GM18870 (cell line): Measurements from ENCODE around the gene ZSCAN10.
"Not testable (repeated sequence)": the region's sequence is repeated elsewhere in the genome, so short reads cannot be mapped to it uniquely, and the experiment has no call there.

Experiments
- ATAC-seq: cut with Tn5 transposase; IDR thresholded peaks from one replicate; pipeline ENCODE4 v1.9.1; 2021; ENCODE audit warnings: moderate library complexity; ENCODE audit not compliant: unreplicated experiment

Gene ZSCAN10

DNA sequence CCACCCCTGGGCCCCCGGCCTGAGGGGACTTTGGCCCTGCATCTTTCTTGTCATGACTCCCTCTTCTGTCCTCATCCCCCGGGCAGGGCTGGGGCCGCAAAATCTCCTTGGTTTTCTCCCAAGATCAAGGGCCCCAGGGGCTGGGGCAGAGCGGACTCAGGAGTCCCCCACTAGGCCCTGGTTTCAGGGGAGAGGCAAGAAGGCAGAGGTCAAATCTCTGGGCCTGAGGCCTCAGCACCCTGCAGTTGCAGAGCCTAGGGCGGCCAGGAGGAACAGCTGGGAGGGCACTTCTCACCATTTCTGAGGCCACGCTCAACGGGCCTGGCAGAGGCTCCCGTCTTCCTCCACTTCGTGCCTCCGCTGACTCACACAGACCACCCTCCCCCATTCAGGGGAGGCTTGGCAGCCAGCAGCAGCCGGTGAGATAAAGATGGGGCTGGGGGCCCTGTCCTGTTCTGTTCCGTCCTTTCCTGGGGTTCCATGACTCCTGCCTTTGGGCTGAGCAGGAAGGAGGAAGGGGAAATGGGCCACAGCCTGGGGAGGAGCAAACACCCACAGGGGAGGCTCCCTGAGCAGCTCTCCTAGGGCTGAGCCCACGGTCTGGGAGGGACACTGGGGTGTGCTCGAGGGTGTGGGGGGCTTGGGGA is 12.4 kb downstream of the ZSCAN10 start:
- ATAC-seq = no peak

DNA sequence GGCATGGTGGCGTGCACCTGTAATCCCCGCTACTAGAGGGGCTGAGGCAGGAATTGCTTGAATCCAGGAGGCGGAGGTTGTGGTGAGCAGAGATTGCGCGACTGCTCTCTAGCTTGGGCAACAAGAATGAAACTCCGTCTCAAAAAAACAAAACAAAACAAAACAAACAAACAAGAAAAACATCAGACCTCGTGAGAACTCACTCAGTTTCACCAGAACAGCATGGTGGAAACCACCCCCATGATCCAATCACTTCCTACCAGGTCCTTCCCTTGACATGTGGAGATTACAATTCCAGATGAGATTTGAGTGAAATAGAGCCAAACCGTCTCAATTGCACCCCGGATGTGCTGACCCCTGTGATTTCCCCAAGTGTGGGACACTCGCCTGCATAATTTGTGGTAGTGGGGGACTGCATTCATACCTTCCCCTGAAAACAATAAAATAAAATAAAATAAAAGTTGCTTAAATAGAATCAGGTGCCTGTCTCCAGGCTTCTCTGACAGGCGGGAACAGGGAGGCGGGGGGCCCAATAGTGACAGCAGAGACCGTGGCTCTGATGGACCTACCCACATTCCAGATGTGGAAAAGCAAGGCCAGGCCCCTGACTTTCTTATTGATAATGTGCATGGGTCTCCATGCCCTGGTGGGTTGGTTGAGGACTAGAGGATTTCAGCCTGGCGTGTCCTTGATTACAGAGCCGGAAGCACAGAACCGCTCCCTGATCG is 13.1 kb downstream of the ZSCAN10 start:
- ATAC-seq = no peak

DNA sequence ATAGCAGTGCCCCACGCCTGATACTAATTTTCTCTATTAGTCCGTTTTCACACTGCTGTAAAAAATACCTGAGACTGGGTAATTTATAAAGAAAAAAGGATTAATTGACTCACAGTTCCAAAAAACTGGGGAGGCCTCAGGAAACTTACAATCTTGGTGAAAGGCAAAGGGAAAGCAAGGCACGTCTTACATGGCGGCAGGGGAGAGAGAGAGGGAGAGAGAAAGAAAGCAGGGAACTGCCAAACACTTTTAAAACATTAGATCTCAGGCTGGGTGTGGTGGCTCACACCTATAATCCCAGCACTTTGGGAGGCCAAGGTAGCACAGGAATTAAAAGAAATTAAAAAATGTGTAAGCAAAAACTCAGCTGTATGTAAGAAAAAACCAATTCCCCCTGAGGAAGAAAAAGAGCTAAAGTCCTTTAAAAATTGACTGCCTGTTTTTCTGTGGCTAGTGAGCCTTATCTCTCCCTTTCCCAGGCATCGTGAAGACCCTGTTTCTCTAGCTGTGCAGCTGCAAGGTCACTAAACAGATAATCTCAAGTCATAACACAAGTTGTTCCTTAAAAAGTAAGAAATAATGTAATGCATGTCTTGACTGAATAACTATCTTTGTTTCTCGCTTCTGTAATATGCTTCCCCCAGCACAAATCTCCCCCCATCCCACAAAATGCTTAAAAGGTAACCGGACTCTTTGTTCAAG is 14.0 kb downstream of the ZSCAN10 start:
- no peak for ATAC-seq

DNA sequence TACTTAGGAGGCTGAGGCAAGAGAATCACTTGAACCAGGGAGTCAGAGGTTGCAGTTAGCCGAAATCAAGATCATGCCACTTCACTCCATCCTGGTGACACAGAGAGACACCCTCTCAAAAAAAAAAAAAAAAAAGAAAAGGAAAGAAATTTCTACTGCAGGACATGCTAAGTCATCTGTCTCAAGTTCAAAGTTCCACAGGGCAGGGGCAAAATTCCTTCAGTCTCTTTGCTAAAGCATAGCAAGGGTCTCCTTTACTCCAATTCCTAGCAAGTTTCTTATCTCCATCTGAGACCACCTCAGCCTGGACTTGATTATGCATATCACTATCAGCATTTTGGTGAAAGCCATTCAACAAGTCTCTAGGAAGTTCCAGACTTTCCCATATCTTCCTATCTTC is 14.6 kb downstream of the ZSCAN10 start:
- ATAC-seq = no peak

DNA sequence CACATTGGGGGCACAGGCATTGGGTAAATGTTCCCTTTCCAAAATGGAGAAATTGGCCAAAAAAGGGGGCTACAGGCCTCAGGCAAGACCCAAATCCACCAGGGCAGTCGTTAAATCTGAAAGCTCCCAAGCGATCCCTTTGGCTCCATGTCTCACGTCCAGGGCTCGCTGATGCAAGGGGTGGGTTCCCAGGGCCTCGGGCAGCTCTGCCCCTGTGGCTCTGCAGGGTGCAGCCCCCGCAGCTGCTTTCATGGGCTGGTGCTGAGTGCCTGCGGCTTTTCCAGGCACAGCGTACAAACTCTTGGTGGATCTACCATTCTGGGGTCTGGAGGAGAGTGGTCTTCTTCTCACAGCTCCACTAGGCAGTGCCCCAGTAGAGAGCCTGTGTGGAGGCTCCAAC is 15.7 kb downstream of the ZSCAN10 start:
- ATAC-seq = not testable (repeated sequence)

DNA sequence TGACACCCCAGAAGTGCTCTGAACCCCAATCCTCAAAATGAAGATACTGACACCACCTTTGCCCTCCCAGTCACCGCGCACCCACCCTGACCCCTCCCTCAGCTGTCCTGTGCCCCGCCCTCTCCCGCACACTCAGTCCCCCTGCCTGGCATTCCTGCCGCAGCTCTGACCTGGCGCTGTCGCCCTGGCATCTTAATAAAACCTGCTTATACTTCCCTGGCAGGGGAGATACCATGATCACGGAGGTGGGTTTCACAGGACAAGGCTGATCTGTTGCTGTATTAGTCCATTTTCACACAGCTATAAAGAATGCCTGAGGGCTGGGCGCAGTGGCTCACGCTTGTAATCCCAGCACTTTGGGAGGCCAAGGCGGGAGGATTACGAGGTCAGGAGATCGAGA is 17.1 kb downstream of the ZSCAN10 start:
- ATAC-seq = not testable (repeated sequence)

DNA sequence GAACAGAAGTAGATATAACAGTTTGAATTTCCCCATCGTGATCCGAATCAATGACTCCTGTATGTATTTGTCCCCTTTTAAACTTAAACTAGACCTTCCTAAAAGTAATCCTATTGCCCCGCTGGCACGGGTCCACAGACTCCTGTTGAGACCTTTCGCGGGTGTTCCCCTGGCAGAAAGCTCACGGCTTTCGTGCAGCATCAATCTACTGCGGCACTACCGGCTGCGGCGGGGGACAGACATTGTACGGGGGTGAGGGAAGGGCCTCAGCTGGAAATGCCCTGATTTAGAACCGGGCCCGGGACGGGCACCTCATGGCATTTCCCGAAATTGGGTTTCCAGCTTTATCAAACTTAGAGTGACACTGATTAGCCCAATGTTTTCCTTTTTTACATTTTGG is 19.1 kb downstream of the ZSCAN10 start:
- ATAC-seq = no peak

DNA sequence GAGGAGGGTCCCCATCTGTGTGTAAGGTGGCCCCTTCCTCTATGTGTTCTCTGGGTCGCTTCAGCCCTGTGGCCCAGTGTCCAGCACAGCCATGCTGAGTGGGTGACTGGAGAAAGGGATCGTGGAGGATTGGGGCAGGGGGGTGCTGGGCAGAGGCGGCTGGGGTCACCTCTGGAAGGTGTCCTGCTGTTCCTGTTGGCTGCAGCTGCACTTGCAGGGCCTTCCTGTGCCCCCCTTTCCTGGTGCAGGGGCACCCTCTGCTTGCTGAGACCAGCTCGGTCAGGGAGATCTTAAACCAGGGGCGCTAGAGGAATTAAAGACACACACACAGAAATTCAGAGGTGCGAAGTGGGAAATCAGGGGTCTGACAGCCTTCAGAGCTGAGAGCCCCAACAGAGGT is 22.5 kb downstream of the ZSCAN10 start:
- no peak for ATAC-seq

DNA sequence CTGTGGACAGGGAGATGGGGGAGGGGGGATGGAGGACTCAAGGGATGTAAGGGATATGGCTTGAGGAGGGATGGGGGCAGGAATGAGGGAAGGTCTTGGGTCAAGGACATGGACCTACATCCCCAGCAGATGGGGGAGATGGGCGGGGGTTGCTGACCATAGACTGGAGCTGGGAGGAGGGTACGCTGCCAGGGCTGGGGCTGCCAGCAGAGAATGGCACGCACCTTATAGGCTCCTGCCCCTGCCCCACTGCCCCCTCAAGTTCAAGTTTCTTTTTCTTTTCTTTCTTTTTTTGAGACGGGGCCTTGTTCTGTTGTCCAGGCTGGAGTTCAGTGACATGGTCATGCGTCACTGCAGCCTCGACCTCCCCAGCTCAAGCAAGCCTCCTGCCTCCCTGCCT is 23.1 kb downstream of the ZSCAN10 start:
- ATAC-seq = not testable (repeated sequence)

DNA sequence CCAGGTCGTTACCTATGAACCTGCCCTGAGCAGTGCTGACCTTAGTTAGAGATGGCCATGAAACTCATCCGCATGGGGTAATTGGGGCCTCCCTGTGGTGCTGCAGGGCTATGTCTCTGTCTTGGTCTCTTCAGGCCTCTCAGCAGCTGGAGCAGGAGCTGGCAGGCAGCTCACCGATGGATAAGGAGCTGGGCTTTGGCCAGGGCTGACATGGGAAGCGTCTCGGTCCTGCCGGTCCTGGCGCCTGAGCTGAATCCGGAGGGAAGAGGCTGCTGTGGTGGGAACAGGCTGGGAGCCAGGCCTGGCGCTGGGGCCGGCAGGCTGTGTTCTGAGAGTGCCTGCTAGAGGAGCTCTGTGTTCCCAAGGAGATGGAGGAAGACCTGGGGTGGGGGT is 23.6 kb downstream of the ZSCAN10 start:
- ATAC-seq = no peak

DNA sequence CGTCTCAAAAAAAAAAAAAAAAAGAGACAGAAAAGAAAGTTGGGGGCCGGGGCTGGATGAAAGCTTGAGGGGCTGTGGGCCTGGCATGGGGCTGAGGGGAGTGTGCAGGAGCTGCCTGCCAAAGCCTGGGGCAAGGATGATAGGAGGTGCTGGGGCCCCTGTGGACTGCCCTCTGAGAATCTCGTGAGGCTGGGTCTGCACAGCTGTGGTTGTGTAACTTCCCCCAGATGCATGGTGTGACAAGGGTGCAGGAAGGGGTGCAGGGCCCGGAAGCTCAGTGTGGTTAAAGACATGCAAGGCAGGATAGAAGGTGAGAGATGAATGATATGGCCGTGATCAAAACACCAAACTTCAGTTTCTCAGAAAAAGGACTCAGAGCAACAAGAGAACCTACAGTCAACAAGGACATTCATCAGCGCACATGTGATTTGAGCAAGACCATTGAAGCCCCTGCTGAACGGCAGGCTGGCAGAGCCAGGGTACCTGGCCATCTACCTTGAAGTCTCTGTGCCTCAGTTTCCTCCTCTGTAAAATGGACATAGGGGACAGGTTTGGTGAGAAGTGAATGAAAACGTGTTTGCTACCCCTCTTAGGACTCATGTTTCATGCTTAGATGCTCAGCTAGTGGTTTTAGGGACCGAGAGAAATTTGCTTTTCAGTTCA is 24.1 kb downstream of the ZSCAN10 start:
- no peak for ATAC-seq

DNA sequence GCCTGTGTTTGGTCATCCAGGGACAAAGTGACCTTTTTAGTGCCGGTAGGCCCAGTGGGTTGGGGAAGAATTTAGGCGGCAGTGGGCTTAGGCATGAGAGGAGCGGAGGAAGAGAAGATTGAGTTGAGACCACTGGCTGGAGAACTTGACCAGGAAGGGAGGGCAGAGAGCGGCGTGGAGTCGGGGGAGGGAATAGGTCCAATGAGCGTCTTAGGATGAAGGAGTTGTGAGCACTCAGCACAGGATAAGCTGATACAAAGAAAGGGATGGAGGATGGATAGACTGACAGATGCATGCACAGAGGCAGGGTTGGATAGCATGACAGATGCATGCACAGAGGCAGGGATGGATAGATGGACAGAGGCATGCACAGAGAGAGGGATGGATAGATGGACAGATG is 25.6 kb downstream of the ZSCAN10 start:
- ATAC-seq = no peak

DNA sequence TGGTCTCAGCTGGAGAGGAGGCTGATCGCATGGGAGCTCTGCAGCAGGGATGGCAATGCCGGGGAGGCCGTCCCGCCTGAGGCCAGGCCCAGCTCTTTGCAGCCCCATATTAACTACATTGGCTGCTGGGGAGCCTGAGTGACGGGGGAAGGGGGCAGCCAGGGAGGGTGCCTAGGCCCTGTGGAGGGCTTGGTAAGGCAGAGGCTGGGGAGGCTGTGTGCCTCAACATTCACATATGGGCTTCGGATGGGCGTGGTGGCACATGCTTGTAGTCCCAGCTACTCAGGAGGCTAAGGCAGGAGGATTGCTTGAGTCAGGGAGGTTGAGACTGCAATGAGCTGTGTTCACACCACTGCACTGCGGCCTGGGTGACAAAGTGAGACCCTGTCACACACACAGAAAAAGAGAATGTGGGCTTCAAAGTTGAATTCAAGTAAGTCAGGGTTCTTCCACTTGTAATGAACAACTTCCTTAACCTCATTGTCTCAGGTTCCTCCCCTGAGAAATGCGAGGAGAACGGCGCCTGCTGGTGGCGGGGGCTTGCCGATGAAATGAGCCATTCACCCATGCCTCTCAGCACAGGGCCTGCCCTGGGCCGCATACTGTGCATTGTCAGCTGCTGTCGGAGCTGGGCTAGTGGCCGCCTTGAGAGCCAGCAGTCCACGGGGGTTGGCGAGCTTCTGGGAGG is 26.4 kb downstream of the ZSCAN10 start:
- not testable (repeated sequence) for ATAC-seq

DNA sequence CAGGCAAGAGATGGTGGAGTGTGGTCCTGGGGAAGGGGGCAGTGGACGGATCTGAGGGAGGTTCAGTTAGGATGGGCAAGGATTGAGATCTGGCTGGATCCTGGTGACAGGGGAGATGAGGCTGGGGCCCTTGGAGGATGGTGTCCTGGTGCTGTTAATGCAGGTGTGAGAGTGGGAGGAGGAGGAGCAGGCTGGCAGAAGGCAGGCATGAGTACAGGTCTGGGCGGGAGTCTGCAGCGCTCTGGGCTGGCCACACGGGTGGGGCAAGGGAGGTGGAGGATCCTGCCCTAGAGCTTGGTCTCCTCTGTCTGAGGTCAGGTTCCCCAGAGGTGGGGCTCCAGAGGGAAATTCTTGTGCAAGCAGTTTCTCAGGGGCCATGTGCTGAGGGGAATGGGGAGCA is 26.9 kb downstream of the ZSCAN10 start:
- not testable (repeated sequence) for ATAC-seq

DNA sequence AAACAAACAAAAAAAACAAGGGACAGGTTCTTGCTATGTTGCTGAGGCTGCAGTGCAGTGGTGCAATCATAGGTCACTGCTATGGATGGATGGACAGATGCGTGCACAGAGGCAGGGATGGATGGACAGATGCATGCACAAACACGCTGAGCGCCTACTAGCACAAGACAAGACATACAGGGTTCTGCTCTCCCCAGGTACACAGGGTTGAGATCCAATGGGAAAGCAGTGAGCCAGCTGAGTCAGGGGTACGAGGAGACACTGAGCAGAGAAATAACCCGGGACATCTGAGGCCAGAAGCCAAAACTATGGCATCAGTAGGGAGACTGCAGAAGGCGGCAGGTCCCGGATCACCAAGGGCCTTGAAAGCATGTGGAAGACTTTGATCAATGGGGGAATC is 27.4 kb downstream of the ZSCAN10 start:
- ATAC-seq = no peak

DNA sequence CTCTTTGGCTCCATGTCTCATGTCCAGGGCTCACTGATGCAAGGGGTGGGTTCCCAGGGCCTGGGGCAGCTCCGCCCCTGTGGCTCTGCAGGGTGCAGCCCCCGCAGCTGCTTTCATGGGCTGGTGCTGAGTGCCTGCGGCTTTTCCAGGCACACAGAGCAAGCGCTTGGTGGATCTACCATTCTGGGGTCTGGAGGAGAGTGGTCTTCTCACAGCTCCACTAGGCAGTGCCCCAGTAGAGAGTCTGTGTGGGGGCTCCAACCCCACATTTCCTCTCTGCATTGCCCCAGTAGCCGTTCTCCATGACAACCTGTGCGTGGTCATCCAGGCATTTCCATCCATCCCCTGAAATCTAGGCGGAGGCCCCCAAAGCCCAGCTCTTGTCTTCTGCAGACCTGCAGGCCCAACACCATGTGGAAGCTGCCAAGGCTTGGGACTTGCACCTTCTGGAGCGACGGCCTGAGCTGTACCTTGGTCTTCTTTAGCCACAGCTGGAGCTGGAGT is 28.4 kb downstream of the ZSCAN10 start:
- ATAC-seq = no peak

DNA sequence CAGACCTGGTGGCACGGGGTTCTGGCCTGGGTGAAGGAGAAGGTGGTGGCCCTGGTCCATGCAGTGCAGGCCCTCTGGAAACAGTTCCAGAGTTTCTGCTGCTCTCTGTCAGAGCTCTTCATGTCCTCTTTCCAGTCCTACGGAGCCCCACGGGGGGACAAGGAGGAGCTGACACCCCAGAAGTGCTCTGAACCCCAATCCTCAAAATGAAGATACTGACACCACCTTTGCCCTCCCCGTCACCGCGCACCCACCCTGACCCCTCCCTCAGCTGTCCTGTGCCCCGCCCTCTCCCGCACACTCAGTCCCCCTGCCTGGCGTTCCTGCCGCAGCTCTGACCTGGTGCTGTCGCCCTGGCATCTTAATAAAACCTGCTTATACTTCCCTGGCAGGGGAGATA is 29.9 kb downstream of the ZSCAN10 start:
- ATAC-seq = not testable (repeated sequence)

DNA sequence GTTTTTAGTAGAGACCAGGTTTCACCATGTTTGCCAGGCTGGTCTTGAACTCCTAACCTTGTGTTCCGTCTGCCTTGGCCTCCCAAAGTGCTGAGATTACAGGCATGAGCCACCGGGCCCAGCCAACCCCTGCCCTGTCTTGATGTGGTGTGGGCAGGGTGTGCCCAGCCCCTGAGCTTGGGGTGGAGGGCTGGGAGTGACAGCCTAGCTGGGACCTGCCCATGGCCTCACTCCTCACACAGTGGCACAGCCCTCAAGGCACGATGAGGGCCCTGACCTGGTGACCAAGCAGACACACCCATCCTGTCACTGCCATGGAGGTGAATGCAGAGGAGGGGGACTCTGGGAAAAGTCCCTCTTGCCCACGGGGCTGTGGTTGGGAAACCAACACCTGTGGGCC is 30.6 kb downstream of the ZSCAN10 start:
- ATAC-seq = no peak

DNA sequence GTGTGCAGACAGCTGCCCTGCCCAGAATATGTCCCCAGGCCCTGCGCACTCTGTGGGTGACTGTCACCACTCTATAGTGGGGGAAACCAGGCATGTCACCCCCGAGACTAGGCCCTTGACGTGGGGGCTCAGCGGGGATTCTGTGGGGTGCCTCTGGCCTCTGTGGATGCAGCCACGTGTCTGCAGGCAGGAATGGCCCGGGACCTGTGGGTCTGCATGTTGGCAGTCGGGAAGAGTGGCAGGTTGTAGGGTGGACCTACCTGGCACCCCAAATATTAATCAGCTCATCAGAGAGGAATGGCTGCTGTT is 32.7 kb downstream of the ZSCAN10 start:
- no peak for ATAC-seq

DNA sequence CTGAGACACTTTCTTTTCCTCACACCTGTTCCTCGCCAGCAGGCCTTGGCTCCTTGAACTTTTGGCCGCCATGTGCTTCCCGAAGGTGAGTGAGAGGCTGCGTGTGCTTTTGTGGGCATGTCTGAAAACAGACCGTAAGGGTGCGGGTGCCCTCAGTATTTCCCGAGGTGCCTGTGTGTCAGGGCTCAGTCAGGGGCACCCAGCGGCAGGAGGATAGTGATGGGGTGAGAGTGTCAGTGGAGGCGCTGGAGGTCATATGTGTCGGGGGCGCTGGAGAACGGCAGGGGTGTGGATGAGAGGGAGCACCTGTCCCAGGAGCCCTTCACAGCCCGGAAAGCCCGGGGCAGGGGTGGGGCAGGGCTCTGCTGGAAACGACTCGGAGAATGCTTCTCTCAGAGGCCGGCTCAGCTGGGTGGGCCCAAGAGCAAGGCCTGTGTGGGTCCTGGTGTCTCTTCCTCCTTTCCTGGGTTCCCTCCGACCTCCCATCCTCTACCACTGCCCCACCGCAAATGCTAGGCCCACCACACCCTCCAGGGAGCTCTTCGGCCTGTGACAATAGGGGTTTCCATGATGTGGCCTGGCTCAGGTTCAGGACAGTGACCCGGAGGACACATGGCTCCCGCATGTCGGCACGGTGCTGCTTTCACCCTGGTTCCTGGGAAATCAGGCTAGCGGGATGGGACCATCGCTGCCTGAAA is 33.2 kb downstream of the ZSCAN10 start:
- ATAC-seq = no peak
